ENCODE results near the gene SYNE2.

DNA sequence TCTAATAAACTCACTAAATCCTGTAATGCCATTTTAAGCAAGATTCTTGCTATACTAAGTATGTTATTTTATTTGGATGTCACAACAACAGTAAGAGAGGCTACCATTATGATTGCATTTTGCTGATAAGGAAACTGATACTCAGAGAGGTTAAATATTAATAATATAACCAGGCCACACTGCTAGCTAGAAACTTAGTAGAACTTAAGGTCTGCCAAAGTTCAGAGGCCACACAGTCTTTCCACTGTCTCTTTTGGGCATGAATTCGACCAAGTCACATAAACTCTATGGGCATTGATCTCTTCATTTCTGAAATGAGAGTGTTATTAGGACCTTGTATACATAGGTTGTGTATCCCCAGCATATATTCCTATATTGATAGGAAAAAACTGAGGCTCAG is 147.9 kb downstream of the SYNE2 start:
- TF ChIP-seq POLR2A (IDR thresholded peaks at IDR 0.05; ENCODE audit: low read depth, low read length): no peak
- TF ChIP-seq EZH2 (IDR thresholded peaks at IDR 0.05; ENCODE audit: borderline replicate concordance, low read depth, low read length, severe bottlenecking): no peak
- TF ChIP-seq, protein P1, sequence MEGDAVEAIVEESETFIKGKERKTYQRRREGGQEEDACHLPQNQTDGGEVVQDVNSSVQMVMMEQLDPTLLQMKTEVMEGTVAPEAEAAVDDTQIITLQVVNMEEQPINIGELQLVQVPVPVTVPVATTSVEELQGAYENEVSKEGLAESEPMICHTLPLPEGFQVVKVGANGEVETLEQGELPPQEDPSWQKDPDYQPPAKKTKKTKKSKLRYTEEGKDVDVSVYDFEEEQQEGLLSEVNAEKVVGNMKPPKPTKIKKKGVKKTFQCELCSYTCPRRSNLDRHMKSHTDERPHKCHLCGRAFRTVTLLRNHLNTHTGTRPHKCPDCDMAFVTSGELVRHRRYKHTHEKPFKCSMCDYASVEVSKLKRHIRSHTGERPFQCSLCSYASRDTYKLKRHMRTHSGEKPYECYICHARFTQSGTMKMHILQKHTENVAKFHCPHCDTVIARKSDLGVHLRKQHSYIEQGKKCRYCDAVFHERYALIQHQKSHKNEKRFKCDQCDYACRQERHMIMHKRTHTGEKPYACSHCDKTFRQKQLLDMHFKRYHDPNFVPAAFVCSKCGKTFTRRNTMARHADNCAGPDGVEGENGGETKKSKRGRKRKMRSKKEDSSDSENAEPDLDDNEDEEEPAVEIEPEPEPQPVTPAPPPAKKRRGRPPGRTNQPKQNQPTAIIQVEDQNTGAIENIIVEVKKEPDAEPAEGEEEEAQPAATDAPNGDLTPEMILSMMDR (IDR thresholded peaks at IDR 0.05; ENCODE audit: extremely low read depth in 1 of 2, insufficient read depth in 1 of 2, low read depth in 1 of 2, low read length in 2 of 2): no peak
- TF ChIP-seq FOS (IDR thresholded peaks at IDR 0.05; ENCODE audit: borderline replicate concordance, insufficient read depth, low read length): no peak

Measured in endothelial cell of umbilical vein (primary cell).